GM12801 (cell line): ENCODE data around the gene ZP4.

Experiments
- TF ChIP-seq, protein P1 (sequence below): IDR thresholded peaks from one replicate; pipeline ENCODE4 v1.5.1; 2011; ENCODE audit warnings: control low read depth; ENCODE audit not compliant: insufficient read length; ENCODE audit errors: extremely low read depth

ZP4 gene

DNA sequence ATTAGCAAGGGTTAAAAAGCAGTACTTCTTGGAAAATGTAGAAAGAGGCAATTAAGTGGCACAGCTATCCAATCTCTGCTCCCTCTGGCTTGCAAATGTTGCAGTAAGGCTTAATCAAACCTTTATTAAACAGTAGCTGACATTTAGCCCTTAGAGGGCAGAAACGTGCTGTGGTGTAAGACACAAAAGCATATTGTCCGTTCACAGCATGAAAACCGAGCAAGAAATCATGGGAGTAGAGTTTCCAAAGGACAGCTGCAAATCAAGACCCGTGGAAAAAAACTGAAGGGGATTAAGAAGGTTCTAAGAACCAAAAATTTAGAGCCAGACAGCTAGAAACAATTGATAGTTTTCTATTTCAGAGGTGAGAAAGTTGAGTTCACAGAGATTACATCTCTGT is 13.1 kb downstream of the ZP4 start:
- TF ChIP-seq, protein P1, sequence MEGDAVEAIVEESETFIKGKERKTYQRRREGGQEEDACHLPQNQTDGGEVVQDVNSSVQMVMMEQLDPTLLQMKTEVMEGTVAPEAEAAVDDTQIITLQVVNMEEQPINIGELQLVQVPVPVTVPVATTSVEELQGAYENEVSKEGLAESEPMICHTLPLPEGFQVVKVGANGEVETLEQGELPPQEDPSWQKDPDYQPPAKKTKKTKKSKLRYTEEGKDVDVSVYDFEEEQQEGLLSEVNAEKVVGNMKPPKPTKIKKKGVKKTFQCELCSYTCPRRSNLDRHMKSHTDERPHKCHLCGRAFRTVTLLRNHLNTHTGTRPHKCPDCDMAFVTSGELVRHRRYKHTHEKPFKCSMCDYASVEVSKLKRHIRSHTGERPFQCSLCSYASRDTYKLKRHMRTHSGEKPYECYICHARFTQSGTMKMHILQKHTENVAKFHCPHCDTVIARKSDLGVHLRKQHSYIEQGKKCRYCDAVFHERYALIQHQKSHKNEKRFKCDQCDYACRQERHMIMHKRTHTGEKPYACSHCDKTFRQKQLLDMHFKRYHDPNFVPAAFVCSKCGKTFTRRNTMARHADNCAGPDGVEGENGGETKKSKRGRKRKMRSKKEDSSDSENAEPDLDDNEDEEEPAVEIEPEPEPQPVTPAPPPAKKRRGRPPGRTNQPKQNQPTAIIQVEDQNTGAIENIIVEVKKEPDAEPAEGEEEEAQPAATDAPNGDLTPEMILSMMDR, result no peak

DNA sequence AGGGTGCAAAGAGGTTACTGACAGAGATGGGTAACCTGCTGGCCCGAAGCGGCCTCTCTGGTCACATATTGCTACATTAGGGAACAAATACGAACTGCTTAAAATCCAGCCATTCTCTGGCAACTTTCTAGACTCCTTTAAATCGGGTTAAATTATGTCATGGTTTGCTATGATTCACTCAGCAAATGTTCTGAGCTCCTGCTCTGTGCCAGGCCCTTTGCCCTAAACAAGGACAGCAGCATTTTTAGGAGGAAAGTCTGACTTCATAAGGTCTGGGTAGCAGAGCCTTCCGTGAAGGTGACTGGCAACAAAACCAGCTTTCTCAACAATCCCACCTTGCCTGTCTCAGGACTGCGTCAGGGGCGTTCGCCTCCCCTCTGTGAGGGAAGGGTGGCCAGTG is 15.4 kb downstream of the ZP4 start:
- TF ChIP-seq, protein P1, result no peak

DNA sequence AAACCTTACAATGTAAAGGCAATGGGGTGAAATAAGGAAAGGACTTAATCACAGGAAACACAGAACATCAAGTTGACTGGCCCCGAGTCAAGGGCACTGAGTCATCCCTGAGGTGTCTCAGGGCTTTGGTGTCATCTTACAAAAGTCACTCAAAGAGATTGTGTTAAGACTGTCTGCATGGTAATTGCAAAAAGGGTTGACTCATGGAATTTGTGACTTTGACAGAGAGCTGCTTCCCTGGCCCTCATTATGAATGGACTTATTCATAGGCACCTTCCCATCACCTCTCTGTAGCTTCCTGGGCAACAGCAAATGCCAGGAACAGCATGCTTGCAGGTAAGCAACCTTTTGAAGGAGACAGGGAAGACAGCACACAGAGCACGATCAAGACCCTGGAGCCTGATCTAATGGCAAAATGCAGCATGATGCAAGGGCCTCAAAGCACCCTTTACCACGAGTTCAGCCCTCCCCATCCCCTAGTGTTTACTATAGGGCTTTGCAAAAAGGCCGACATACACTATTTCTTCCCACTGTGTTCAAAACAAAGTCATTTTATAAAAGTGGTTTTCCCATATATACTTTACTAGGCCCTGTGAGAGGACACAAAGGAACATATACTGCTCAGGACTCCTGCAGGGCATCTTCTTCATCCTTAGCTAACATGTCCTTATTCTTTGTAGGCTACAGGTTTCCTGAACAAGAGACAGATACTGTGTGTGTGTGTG is 17.1 kb downstream of the ZP4 start:
- TF ChIP-seq, protein P1, result no peak

DNA sequence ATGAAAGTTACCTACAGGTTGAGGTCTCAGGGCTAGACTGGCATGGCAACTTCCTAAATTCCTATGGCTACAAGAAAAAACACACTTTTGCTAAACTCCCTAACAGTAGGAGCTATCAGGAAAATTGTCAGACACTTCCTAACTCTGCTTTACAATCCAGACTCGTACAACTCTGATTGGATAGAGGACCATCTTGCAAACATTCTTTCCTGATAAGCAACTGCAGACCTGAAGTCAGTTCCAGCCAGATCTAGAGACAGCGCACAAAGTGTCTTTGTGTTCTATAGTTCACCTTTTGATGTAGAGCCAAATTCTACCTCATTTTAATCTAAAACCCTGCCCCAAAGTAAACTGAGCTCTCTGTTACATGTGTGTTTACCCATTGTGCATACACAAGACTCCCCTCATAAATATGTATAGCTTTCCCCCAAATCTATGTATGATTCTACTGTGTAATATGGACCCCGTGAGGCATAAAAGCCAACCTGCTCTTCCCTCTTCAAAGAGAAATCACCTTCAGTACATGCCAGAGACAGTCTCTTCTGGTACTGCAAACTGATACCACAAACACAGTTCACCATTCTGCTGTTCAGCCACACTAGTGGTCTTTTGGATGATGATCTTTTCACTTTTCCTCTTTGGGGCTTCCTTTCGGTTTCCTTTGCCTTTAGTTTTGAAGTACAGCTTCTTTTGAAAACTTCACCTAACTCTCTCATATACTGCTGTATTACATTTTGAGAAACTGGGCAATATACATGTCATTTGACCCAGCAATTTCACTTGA is 21.7 kb downstream of the ZP4 start:
- TF ChIP-seq, protein P1, result no peak

DNA sequence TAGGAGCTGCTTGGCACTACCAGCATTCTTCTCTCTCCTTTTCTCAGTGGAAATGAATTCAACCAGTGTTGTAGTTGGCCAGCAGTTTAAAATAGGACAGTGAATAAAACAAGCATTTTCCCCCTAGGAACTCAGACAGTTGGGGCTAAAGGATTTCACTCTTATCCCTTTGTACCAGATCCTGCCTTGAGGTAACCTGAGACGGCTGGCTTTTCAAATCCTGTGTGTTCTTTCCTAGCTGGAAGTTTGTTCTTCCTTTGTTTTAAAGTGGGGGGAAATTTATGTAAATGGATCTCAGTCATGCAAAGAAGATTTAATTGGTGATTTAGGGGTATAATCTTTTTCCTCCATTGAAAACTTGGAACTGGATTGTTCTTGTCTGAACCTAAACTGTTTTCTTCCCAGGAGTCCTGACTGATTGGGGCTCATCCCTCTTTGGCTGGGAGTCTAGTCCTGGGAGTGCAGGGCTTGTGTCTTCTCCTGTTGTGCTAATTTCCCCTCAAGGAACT is 23.3 kb downstream of the ZP4 start:
- TF ChIP-seq, protein P1, result no peak

DNA sequence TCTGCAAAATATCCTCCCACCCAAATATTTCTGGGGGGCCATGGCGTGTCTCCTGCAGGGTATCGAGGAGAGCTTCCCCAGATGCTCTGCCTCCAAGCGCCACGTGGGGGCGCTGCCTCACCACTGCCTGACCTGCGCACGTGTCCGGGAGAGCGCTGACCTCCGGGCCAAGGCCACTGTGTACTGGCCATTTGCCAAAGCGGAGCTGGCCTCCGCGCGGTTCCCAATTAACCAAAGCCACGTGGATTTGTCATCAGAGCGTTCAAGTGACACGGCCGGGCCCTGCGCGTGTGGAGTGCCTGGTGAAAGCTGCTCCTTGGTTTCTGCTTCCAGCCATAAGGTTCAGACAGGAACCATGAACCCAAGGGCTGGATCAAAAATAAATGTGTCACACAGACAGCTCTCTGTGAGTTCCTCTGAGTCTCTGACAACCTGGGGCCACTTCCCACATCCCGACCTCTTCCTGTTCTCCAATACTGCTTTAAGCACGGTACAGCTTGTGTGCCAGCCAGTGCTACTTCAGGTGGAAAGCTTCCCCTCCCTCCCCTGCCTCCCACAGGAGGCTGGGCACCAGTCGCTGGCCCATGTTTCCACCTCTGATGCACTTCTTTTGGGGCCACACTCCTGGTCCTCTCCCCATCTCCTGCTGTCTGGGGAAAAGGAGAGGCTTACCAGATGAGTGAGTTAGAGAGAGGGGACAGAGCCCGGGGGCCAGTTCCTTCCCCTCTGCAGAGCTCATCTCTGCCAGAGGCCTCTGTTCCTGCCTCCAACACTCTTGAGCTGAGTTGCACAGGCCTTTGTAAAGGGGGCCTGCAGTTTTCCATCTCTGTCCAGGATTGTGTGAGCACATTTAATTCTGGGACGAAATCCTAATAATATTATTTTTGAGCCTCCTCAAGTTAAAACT is 26.1 kb downstream of the ZP4 start:
- TF ChIP-seq, protein P1, result no peak

DNA sequence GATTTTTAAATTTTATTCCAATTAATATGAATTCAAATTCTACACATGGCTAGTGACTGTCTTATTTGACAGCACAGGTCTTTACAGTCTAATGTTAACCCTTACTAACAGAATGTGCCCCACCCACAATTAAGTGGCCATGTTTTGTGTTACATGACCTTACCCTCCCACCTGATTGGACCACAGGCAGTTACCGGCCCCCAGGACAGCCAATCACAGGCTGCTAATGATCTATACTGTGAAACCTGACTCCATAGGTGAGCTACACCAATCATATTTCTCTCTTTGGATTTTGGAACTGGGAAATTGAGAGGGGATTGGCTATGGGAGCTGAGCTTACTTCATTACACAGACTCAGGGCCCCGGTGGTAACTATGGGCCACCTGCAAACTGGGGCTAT is 27.5 kb downstream of the ZP4 start:
- TF ChIP-seq, protein P1, result no peak
